Gastrocnemius medialis (tissue), 4 donors: ENCODE data around the gene CDK10.

ENCODE experiments used
- POLR2A ChIP-seq, 2 donors: fragments of 450-650 bp; IDR thresholded peaks; one replicate each; pipeline ENCODE4 v1.6.1; 2017; ENCODE audit warnings: antibody characterized with exemption in 2 of 2, mild to moderate bottlenecking in 2 of 2, moderate library complexity in 2 of 2
- TF ChIP-seq, protein P1 (sequence below), 5 experiments: fragments of 450-650 bp in 3 of 5; fragments of 200-600 bp in 2 of 5; sonication (generic) in 2 of 5; IDR thresholded peaks in 4 of 5; conservative IDR thresholded peaks in 1 of 5; 1 replicate in 4 of 5; 2 replicates in 1 of 5; pipeline ENCODE4 v1.5.1; 2016 to 2019; ENCODE audit warnings: antibody characterized with exemption in 5 of 5, mild to moderate bottlenecking in 3 of 5, moderate library complexity in 3 of 5

DNA sequence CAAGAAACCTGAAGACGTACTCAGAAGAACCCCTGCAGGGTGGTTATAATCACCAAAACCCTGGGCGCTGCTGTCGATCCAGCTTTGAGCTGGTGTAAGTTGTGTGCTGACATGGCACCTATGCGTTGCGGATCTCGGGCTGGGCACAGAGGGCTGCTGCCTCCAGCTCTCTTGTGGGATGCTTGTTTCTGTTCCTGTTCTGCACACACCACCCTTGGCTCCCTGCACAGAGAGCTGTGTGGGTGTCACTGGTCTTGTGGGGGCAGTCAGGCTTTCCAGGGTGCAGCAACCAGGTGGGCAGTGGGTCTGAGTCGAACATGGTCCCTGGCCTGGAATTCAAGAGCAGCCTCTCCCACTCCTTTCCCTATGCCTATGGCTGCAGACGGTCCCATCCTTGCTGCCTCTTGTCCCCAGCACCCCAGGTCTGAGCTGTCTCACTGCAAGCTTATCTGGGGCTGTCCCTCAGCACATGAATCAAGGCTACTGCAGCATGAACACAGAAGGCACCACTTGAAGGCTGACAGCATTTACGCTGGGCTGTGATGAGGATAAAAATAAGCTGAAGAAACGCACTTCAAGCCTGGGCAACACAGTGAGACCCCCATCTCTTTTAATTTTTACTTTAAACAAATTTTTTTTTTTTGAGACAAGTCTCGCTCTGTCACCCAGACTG lies 55.0 kb downstream of the CDK10 start:
- TF ChIP-seq, protein P1, sequence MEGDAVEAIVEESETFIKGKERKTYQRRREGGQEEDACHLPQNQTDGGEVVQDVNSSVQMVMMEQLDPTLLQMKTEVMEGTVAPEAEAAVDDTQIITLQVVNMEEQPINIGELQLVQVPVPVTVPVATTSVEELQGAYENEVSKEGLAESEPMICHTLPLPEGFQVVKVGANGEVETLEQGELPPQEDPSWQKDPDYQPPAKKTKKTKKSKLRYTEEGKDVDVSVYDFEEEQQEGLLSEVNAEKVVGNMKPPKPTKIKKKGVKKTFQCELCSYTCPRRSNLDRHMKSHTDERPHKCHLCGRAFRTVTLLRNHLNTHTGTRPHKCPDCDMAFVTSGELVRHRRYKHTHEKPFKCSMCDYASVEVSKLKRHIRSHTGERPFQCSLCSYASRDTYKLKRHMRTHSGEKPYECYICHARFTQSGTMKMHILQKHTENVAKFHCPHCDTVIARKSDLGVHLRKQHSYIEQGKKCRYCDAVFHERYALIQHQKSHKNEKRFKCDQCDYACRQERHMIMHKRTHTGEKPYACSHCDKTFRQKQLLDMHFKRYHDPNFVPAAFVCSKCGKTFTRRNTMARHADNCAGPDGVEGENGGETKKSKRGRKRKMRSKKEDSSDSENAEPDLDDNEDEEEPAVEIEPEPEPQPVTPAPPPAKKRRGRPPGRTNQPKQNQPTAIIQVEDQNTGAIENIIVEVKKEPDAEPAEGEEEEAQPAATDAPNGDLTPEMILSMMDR (IDR thresholded peaks at IDR 0.05 in 4 of 5, conservative IDR thresholded peaks at IDR 0.05 in 1 of 5), result no peak
- no peak for TF ChIP-seq POLR2A (IDR thresholded peaks at IDR 0.05)
